Panc1 (cell line): ENCODE results near the gene TMEM271. TPM values are rescaled to one million over a fixed set of nuclear protein-coding genes. Genes with fewer than 3 reads are reported as not detected.

Experiments
- ATAC-seq: fragments of 200-7000 bp; cut with Tn5 transposase; 2 replicates; pipeline ENCODE4 v1.9.1; 2020; ENCODE audit warnings: mild to moderate bottlenecking, moderate library complexity
- BruUV-seq: library from RNA; stranded (reverse); fragments of 400-500 nt; replicated peaks from 2 replicates; lab custom pipeline; 2021; lab: Mats Ljungman, UMichigan
- CTCF ChIA-PET: fragments of 300-600 bp; sonication (Branson Sonifier 250); formaldehyde crosslinking; loops from one replicate; lab custom pipeline; 2022; ENCODE audit warnings: antibody characterized with exemption; lab: Charles Lee
- POLR2A ChIA-PET: fragments of 300-600 bp; sonication (Branson Sonifier 250); formaldehyde crosslinking; loops from one replicate; lab custom pipeline; 2022; ENCODE audit warnings: antibody characterized with exemption; lab: Charles Lee
- DNase-seq: peaks from one replicate; pipeline ENCODE4 v3.0.0-alpha.2; 2010; ENCODE audit warnings: low read depth, low spot score
- H3K27ac ChIP-seq: 2 replicates; pipeline ENCODE4 v1.5.1; 2011; ENCODE audit warnings: mild to moderate bottlenecking, low read length, inconsistent platforms
- H3K27me3 ChIP-seq: fragments of 200-500 bp; sonication (Bioruptor generic); 2 replicates; pipeline ENCODE4 v1.6.0; 2014; ENCODE audit warnings: low read length, inconsistent platforms; ENCODE audit not compliant: control insufficient read depth, insufficient read depth
- H3K36me3 ChIP-seq: fragments of 200-500 bp; sonication (Bioruptor generic); 2 replicates; pipeline ENCODE4 v1.5.1; 2014; ENCODE audit warnings: inconsistent platforms, mild to moderate bottlenecking, low read length, moderate library complexity; ENCODE audit not compliant: control insufficient read depth, insufficient read depth
- H3K4me1 ChIP-seq: 2 replicates; pipeline ENCODE4 v1.5.1; 2011; ENCODE audit warnings: inconsistent platforms, mild to moderate bottlenecking, low read length, moderate library complexity; ENCODE audit not compliant: control insufficient read depth, insufficient read depth
- H3K4me3 ChIP-seq, 2 experiments: 2 replicates each; pipeline ENCODE4 v1.5.1; 2011 to 2012; ENCODE audit warnings: low read depth in 2 of 2, low read length in 2 of 2, mild to moderate bottlenecking in 2 of 2, inconsistent platforms in 1 of 2, moderate library complexity in 1 of 2
- H3K9me3 ChIP-seq: fragments of 200-500 bp; sonication (Bioruptor generic); 2 replicates; pipeline ENCODE4 v1.5.1; 2014; ENCODE audit warnings: low read depth, mild to moderate bottlenecking, inconsistent platforms, low read length, moderate library complexity; ENCODE audit not compliant: control insufficient read depth, insufficient read depth
- CTCF ChIP-seq: fragments of 450-650 bp; IDR thresholded peaks from 2 replicates; pipeline ENCODE4 v1.5.1; 2017; ENCODE audit warnings: mild to moderate bottlenecking
- POLR2AphosphoS5 ChIP-seq: IDR thresholded peaks from 2 replicates; pipeline ENCODE4 v1.6.1; 2012; ENCODE audit warnings: mild to moderate bottlenecking, low read depth, low read length, moderate library complexity
- REST ChIP-seq, 2 experiments: IDR thresholded peaks; 2 replicates each; pipeline ENCODE4 v1.6.1; 2011 to 2012; ENCODE audit warnings: low read depth in 2 of 2, control low read depth in 1 of 2, low read length in 1 of 2, mild to moderate bottlenecking in 1 of 2, moderate library complexity in 1 of 2; ENCODE audit not compliant: insufficient read depth in 1 of 2
- SIN3A ChIP-seq: IDR thresholded peaks from 2 replicates; pipeline ENCODE4 v1.6.1; 2012; ENCODE audit warnings: low read depth, mild to moderate bottlenecking, low read length, moderate library complexity, borderline replicate concordance; ENCODE audit not compliant: insufficient read depth
- TCF7L2 ChIP-seq: IDR thresholded peaks from 2 replicates; pipeline ENCODE4 v1.6.1; 2011; ENCODE audit warnings: mild to moderate bottlenecking, low read depth, low read length, inconsistent platforms
- in situ Hi-C: cut with HindIII; loops from 2 replicates; pipeline ENCODE4 v1.10.0; 2016; ENCODE audit warnings: low sequenced_read_pairs, low pct_unique_long_range_greater_than_20kb
- intact Hi-C: fragments of 100-400 bp; cut with micrococcal nuclease; formaldehyde crosslinking; loops from one replicate; pipeline ENCODE4 v1.10.0; 2022; ENCODE audit not compliant: unreplicated experiment
- total RNA-seq: library from RNA; stranded (reverse); gene quantifications from one replicate; pipeline ENCODE4 v1.2.1, GENCODE V29; 2021; ENCODE audit not compliant: unreplicated experiment

Gene TMEM271
- total RNA-seq, 1 experiment from 2014 or later = not detected

- no peak for TF ChIP-seq POLR2AphosphoS5
- no peak for TF ChIP-seq TCF7L2
- TF ChIP-seq SIN3A = no peak
- no peak for TF ChIP-seq REST (IDR thresholded peaks at IDR 0.05; ENCODE audit: insufficient read depth in 1 of 2, low read depth in 2 of 2, low read length in 1 of 2)
- no peak for TF ChIP-seq CTCF
- Histone ChIP-seq H3K27ac (no peak overlapping the region), H3K27me3 (no peaks in the 10 kb centered on the region), H3K9me3 (no peaks in the 10 kb centered on the region), H3K4me1 (peaks cover 7% of the 10 kb centered on the region), H3K36me3 (no peaks in the 10 kb centered on the region), H3K4me3 (no peak overlapping the region)
- ChIA-PET POLR2A (no interaction called here), CTCF (no interaction called here)
- ATAC-seq (no peak), DNase-seq (no peak)
- no TSS peak for BruUV-seq
- intact Hi-C loops = no loop called here
- in situ Hi-C loops = no loop called here
Observed at GRCh38 chr4:605702-606425, 29.8 kb upstream of the TMEM271 start.

GRCh38 chr4:604131-604530, 28.0 kb upstream of the TMEM271 start:
- H3K4me1 ChIP-seq = no peaks in the 10 kb centered on the region
- POLR2A ChIA-PET = no interaction called here
- H3K36me3 ChIP-seq = no peaks in the 10 kb centered on the region
- H3K27ac ChIP-seq = no peak overlapping the region
- no peaks in the 10 kb centered on the region for H3K27me3 ChIP-seq
- no peaks in the 10 kb centered on the region for H3K9me3 ChIP-seq
- DNase-seq = no peak
- intact Hi-C loops = no loop called here
- no TSS peak for BruUV-seq
- H3K4me3 ChIP-seq = no peak overlapping the region
- in situ Hi-C loops = no loop called here
- TF ChIP-seq TCF7L2 (no peak), SIN3A (no peak), REST (IDR thresholded peaks at IDR 0.05; ENCODE audit: insufficient read depth in 1 of 2, low read depth in 2 of 2, low read length in 1 of 2) (no peak), CTCF (no peak), POLR2AphosphoS5 (no peak)
- ATAC-seq = no peak
- CTCF ChIA-PET = no interaction called here
